Keratinocyte (primary cell): ENCODE measurements around the gene MAML2.

Source experiments
- EZH2 ChIP-seq: IDR thresholded peaks from one replicate; pipeline ENCODE4 v1.6.1; 2012; ENCODE audit warnings: inconsistent platforms, mild to moderate bottlenecking, low read length, moderate library complexity
- TF ChIP-seq, protein P1 (sequence below), 3 experiments: IDR thresholded peaks in 1 of 3; conservative IDR thresholded peaks in 1 of 3; optimal IDR thresholded peaks in 1 of 3; 2 replicates in 2 of 3; 3 replicates in 1 of 3; pipeline versions ENCODE3 to v1.5.1; 2011; ENCODE audit warnings: low read length in 3 of 3, mild to moderate bottlenecking in 3 of 3, moderate library complexity in 2 of 3, control low read depth in 1 of 3, inconsistent platforms in 1 of 3; ENCODE audit not compliant: insufficient read depth in 2 of 3; ENCODE audit errors: extremely low read depth in 1 of 3

DNA sequence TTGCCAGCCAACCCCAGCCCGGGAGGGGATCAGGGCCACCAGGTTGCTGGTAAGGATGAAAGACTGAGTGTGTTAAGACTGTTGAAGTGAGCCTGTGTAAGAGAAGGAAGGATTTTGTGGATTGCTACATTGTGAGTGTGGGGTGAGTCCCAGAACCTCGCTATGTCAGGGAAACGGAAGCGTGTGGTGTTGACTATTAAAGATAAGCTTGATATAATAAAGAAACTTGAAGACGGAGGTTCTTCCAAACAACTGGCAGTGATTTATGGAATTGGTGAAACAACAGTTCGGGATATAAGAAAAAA is 47.4 kb upstream of the MAML2 start:
- TF ChIP-seq, protein P1, sequence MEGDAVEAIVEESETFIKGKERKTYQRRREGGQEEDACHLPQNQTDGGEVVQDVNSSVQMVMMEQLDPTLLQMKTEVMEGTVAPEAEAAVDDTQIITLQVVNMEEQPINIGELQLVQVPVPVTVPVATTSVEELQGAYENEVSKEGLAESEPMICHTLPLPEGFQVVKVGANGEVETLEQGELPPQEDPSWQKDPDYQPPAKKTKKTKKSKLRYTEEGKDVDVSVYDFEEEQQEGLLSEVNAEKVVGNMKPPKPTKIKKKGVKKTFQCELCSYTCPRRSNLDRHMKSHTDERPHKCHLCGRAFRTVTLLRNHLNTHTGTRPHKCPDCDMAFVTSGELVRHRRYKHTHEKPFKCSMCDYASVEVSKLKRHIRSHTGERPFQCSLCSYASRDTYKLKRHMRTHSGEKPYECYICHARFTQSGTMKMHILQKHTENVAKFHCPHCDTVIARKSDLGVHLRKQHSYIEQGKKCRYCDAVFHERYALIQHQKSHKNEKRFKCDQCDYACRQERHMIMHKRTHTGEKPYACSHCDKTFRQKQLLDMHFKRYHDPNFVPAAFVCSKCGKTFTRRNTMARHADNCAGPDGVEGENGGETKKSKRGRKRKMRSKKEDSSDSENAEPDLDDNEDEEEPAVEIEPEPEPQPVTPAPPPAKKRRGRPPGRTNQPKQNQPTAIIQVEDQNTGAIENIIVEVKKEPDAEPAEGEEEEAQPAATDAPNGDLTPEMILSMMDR (optimal IDR thresholded peaks at IDR 0.05 in 1 of 3, IDR thresholded peaks at IDR 0.05 in 1 of 3, conservative IDR thresholded peaks at IDR 0.05 in 1 of 3; ENCODE audit: extremely low read depth in 1 of 3, insufficient read depth in 2 of 3, low read length in 3 of 3) = no peak
- TF ChIP-seq EZH2 = no peak
